Muscle layer of colon (tissue), 2 donors: ENCODE data around the gene CAPN14.

Experiments used
- H3K27ac ChIP-seq: one replicate; pipeline ENCODE4 v1.7.0; 2013; ENCODE audit warnings: low read depth, mild to moderate bottlenecking, low read length, moderate library complexity
- H3K27me3 ChIP-seq, 2 donors: one replicate each; pipeline ENCODE4 v1.7.0; 2013; ENCODE audit warnings: low read length in 2 of 2, mild to moderate bottlenecking in 2 of 2; ENCODE audit not compliant: insufficient read depth in 2 of 2, control insufficient read depth in 1 of 2
- H3K36me3 ChIP-seq: one replicate; pipeline ENCODE4 v1.7.0; 2013; ENCODE audit warnings: mild to moderate bottlenecking, low read length; ENCODE audit not compliant: insufficient read depth
- H3K4me1 ChIP-seq: one replicate; pipeline ENCODE4 v1.7.0; 2013; ENCODE audit warnings: mild to moderate bottlenecking, low read length; ENCODE audit not compliant: insufficient read depth
- H3K4me3 ChIP-seq, 2 donors: one replicate each; pipeline ENCODE4 v1.7.0; 2013; ENCODE audit warnings: low read length in 2 of 2, low read depth in 1 of 2, mild to moderate bottlenecking in 1 of 2, moderate library complexity in 1 of 2
- H3K9ac ChIP-seq: one replicate; pipeline ENCODE4 v1.7.0; 2013; ENCODE audit warnings: low read length
- H3K9me3 ChIP-seq: one replicate; pipeline ENCODE4 v1.7.0; 2013; ENCODE audit warnings: mild to moderate bottlenecking, low read length
- donor health status: abdominal sarcoma.
- donor health status: Adenocarcinoma of cecum.

The CAPN14 gene

GRCh38 chr2:31202833-31203232 lies 14.5 kb downstream of the CAPN14 start:
- Histone ChIP-seq H3K36me3 (no peaks in the 10 kb centered on the region), H3K4me1 (peaks cover 14% of the 10 kb centered on the region), H3K9me3 (no peaks in the 10 kb centered on the region), H3K4me3 (no peak overlapping the region), H3K27me3 (no peaks in the 10 kb centered on the region), H3K27ac (no peak overlapping the region), H3K9ac (no peak overlapping the region)

GRCh38 chr2:31202041-31202440 lies 15.3 kb downstream of the CAPN14 start:
- H3K27me3 ChIP-seq = no peaks in the 10 kb centered on the region
- no peaks in the 10 kb centered on the region for H3K36me3 ChIP-seq
- H3K4me3 ChIP-seq = no peak overlapping the region
- H3K4me1 ChIP-seq = peaks cover 14% of the 10 kb centered on the region
- H3K27ac ChIP-seq = no peak overlapping the region
- no peak overlapping the region for H3K9ac ChIP-seq
- no peaks in the 10 kb centered on the region for H3K9me3 ChIP-seq

GRCh38 chr2:31200972-31201371 lies 16.3 kb downstream of the CAPN14 start:
- no peaks in the 10 kb centered on the region for H3K36me3 ChIP-seq
- H3K4me1 ChIP-seq = peaks cover 14% of the 10 kb centered on the region
- no peak overlapping the region for H3K27ac ChIP-seq
- no peak overlapping the region for H3K4me3 ChIP-seq
- H3K27me3 ChIP-seq = no peaks in the 10 kb centered on the region
- H3K9me3 ChIP-seq = no peaks in the 10 kb centered on the region
- H3K9ac ChIP-seq = no peak overlapping the region

GRCh38 chr2:31199206-31199605 lies 18.1 kb downstream of the CAPN14 start:
- Histone ChIP-seq H3K27me3 (no peaks in the 10 kb centered on the region), H3K9me3 (no peaks in the 10 kb centered on the region), H3K36me3 (no peaks in the 10 kb centered on the region), H3K9ac (no peak overlapping the region), H3K4me1 (peaks cover 14% of the 10 kb centered on the region), H3K27ac (no peak overlapping the region), H3K4me3 (no peak overlapping the region)

GRCh38 chr2:31197669-31198068 lies 19.6 kb downstream of the CAPN14 start:
- no peak overlapping the region for H3K4me3 ChIP-seq
- H3K36me3 ChIP-seq = no peaks in the 10 kb centered on the region
- peaks cover 9% of the 10 kb centered on the region for H3K4me1 ChIP-seq
- H3K9me3 ChIP-seq = no peaks in the 10 kb centered on the region
- H3K9ac ChIP-seq = no peak overlapping the region
- no peak overlapping the region for H3K27ac ChIP-seq
- no peaks in the 10 kb centered on the region for H3K27me3 ChIP-seq

- no peaks in the 10 kb centered on the region for H3K9me3 ChIP-seq
- H3K27ac ChIP-seq = no peak overlapping the region
- no peaks in the 10 kb centered on the region for H3K27me3 ChIP-seq
- no peak overlapping the region for H3K4me3 ChIP-seq
- H3K9ac ChIP-seq = no peak overlapping the region
- H3K4me1 ChIP-seq = peaks cover 5% of the 10 kb centered on the region
- no peaks in the 10 kb centered on the region for H3K36me3 ChIP-seq
These were observed 20.1 kb downstream of the CAPN14 start for GRCh38 chr2:31197166-31197565.

GRCh38 chr2:31196622-31197021 lies 20.7 kb downstream of the CAPN14 start:
- Histone ChIP-seq H3K9ac (no peak overlapping the region), H3K27me3 (no peaks in the 10 kb centered on the region), H3K4me1 (no peaks in the 10 kb centered on the region), H3K4me3 (no peak overlapping the region), H3K9me3 (no peaks in the 10 kb centered on the region), H3K27ac (no peak overlapping the region), H3K36me3 (no peaks in the 10 kb centered on the region)

GRCh38 chr2:31193806-31194205 lies 23.5 kb downstream of the CAPN14 start:
- Histone ChIP-seq H3K27me3 (no peaks in the 10 kb centered on the region), H3K9me3 (no peaks in the 10 kb centered on the region), H3K4me3 (no peak overlapping the region), H3K36me3 (no peaks in the 10 kb centered on the region), H3K9ac (no peak overlapping the region), H3K27ac (no peak overlapping the region), H3K4me1 (no peaks in the 10 kb centered on the region)

GRCh38 chr2:31192851-31193392 lies 24.4 kb downstream of the CAPN14 start:
- H3K9ac ChIP-seq = no peak overlapping the region
- H3K4me1 ChIP-seq = no peaks in the 10 kb centered on the region
- no peaks in the 10 kb centered on the region for H3K9me3 ChIP-seq
- no peak overlapping the region for H3K4me3 ChIP-seq
- no peak overlapping the region for H3K27ac ChIP-seq
- H3K27me3 ChIP-seq = no peaks in the 10 kb centered on the region
- no peaks in the 10 kb centered on the region for H3K36me3 ChIP-seq

- H3K9me3 ChIP-seq = no peaks in the 10 kb centered on the region
- no peaks in the 10 kb centered on the region for H3K27me3 ChIP-seq
- H3K4me1 ChIP-seq = no peaks in the 10 kb centered on the region
- no peaks in the 10 kb centered on the region for H3K36me3 ChIP-seq
- H3K27ac ChIP-seq = no peak overlapping the region
- no peak overlapping the region for H3K4me3 ChIP-seq
- H3K9ac ChIP-seq = no peak overlapping the region
These were observed 24.9 kb downstream of the CAPN14 start for GRCh38 chr2:31192396-31192795.

- H3K4me3 ChIP-seq = no peak overlapping the region
- H3K4me1 ChIP-seq = no peaks in the 10 kb centered on the region
- no peaks in the 10 kb centered on the region for H3K36me3 ChIP-seq
- no peaks in the 10 kb centered on the region for H3K9me3 ChIP-seq
- no peaks in the 10 kb centered on the region for H3K27me3 ChIP-seq
- no peak overlapping the region for H3K9ac ChIP-seq
- H3K27ac ChIP-seq = no peak overlapping the region
These were observed 25.4 kb downstream of the CAPN14 start for GRCh38 chr2:31191931-31192330.

GRCh38 chr2:31190188-31190587 lies 27.1 kb downstream of the CAPN14 start:
- Histone ChIP-seq H3K4me3 (no peak overlapping the region), H3K27ac (no peak overlapping the region), H3K36me3 (no peaks in the 10 kb centered on the region), H3K27me3 (no peaks in the 10 kb centered on the region), H3K9ac (no peak overlapping the region), H3K9me3 (no peaks in the 10 kb centered on the region), H3K4me1 (no peaks in the 10 kb centered on the region)
